Upper lobe of left lung (tissue), 6 donors: Measurements from ENCODE around the gene ARHGAP31. TPM values are rescaled to one million over a fixed set of nuclear protein-coding genes. Genes with fewer than 3 reads are reported as not detected.
"Not testable (repeated sequence)": the region's sequence is repeated elsewhere in the genome, so short reads cannot be mapped to it uniquely, and the experiment has no call there.

Experiments
- ATAC-seq, 2 donors: fragments of 200-7000 bp; cut with Tn5 transposase; one replicate each; pipeline ENCODE4 v1.9.1; 2022; ENCODE audit warnings: mild to moderate bottlenecking in 2 of 2, moderate library complexity in 2 of 2; ENCODE audit not compliant: low FRiP score in 2 of 2
- DNase-seq, 2 donors: peaks; one replicate each; pipeline ENCODE4 v3.0.0-alpha.2; 2019 to 2020
- H3K27ac ChIP-seq, 4 donors: fragments of 200-600 bp; sonication (generic); one replicate each; pipeline ENCODE4 v1.5.1; 2016 to 2019
- H3K27me3 ChIP-seq, 4 donors: fragments of 200-600 bp; sonication (generic); one replicate each; pipeline ENCODE4 v1.5.1; 2017 to 2019
- H3K36me3 ChIP-seq, 4 donors: fragments of 200-600 bp; sonication (generic); one replicate each; pipeline ENCODE4 v1.5.1; 2016 to 2019
- H3K4me1 ChIP-seq, 4 donors: fragments of 200-600 bp; sonication (generic); one replicate each; pipeline ENCODE4 v1.5.1; 2018 to 2019
- H3K4me3 ChIP-seq, 4 donors: fragments of 200-600 bp; sonication (generic); one replicate each; pipeline ENCODE4 v1.5.1; 2017 to 2019; ENCODE audit warnings: mild to moderate bottlenecking in 2 of 4, moderate library complexity in 1 of 4
- H3K9me3 ChIP-seq, 4 donors: fragments of 200-600 bp; sonication (generic); one replicate each; pipeline ENCODE4 v1.5.1; 2018 to 2019
- EP300 ChIP-seq, 4 donors: sonication (generic); formaldehyde crosslinking; IDR thresholded peaks; one replicate each; pipeline ENCODE4 v1.5.1; 2017; ENCODE audit warnings: antibody characterized with exemption in 4 of 4, control low read depth in 2 of 4
- POLR2A ChIP-seq, 4 donors: fragments of 450-650 bp; IDR thresholded peaks; one replicate each; pipeline ENCODE4 v1.5.1; 2016 to 2017; ENCODE audit warnings: antibody characterized with exemption in 4 of 4, mild to moderate bottlenecking in 2 of 4
- POLR2AphosphoS5 ChIP-seq, 2 donors: sonication (generic); formaldehyde crosslinking; IDR thresholded peaks; one replicate each; pipeline ENCODE4 v1.5.1; 2017; ENCODE audit warnings: antibody characterized with exemption in 2 of 2
- WGBS, 2 donors: methylation state at CpG; one replicate each; pipeline ENCODE4 v1.1.5; 2017 to 2018; 5-methylcytosine and 5-hydroxymethylcytosine counted together
- total RNA-seq, 6 donors: library from RNA; depleted of rRNA in 4 of 6; stranded (reverse); fragments of >200 nt in 4 of 6; gene quantifications; one replicate each; pipeline versions ENCODE4 v1.1.0 to v1.2.1, GENCODE V29; 2016 to 2021
- TF ChIP-seq, protein P1 (sequence below), 6 experiments: fragments of 450-650 bp in 4 of 6; fragments of 200-600 bp in 2 of 6; sonication (generic) in 2 of 6; IDR thresholded peaks; one replicate each; pipeline ENCODE4 v1.5.1; 2016 to 2019; ENCODE audit warnings: antibody characterized with exemption in 6 of 6
- donor health status: DM: no; HTN: no; CAD: no; lungs with moderate emphysema.
- donor health status: DM: no; HTN: yes; CAD: no; lungs with severe emphysema.

ARHGAP31 gene
- total RNA-seq, 6 donors from 2014 or later: 47.1 to 91.0 (median 66.2) TPM

DNA sequence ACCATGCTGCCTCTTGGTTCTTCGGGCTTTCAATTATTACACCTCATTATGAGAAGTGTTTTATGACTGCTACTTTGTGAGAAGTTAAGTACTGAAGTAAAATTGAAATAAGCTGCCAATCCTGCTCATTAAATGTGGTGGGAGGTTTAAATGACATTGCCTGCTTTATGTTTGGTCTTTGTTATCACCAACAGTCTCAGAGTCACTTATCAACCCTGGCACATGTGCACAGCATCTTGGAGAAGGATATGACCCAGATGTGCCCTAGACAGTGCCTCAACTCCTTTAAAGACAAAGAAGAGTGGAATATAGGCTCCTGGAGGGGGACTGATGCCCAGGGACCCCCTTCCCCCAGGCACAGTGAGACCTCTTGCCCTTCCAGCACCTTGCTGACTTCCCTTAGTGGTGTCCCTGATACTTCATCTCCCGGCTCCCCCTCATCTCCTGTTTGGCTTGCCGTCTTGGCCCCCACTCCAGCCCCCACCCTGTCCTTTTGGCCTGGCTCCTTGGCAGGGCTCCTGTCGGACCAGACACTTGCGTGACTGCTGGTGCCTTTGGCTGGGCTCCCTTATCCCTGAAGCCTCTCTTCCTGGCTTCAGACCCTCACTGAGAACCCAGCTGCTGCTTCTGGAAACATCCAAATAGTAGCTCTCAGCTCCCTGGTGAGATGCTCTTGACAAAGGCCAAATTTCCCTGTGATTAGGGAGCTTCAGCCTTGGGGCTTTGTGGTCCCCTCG, 39.8 kb downstream of the ARHGAP31 start:
- no peak for DNase-seq
- peak overlapping the region in 3 of 4 donors; percentile 1 to 65 (median 56) for H3K27ac ChIP-seq
- TF ChIP-seq, protein P1, sequence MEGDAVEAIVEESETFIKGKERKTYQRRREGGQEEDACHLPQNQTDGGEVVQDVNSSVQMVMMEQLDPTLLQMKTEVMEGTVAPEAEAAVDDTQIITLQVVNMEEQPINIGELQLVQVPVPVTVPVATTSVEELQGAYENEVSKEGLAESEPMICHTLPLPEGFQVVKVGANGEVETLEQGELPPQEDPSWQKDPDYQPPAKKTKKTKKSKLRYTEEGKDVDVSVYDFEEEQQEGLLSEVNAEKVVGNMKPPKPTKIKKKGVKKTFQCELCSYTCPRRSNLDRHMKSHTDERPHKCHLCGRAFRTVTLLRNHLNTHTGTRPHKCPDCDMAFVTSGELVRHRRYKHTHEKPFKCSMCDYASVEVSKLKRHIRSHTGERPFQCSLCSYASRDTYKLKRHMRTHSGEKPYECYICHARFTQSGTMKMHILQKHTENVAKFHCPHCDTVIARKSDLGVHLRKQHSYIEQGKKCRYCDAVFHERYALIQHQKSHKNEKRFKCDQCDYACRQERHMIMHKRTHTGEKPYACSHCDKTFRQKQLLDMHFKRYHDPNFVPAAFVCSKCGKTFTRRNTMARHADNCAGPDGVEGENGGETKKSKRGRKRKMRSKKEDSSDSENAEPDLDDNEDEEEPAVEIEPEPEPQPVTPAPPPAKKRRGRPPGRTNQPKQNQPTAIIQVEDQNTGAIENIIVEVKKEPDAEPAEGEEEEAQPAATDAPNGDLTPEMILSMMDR (IDR thresholded peaks at IDR 0.05): no peak

GRCh38 chr3:119336823-119337222, 42.6 kb downstream of the ARHGAP31 start:
- Histone ChIP-seq H3K4me1 (peaks cover 14 to 23% (median 18%) of the 10 kb centered on the region in 4 donors), H3K27me3 (no peaks in the 10 kb centered on the region), H3K36me3 (peaks cover 0 to 2% (median 0%) of the 10 kb centered on the region in 4 donors), H3K9me3 (peaks cover 0 to 3% (median 0%) of the 10 kb centered on the region in 4 donors), H3K27ac (no peak overlapping the region), H3K4me3 (no peak overlapping the region)
- 98 to 99% methylated on average over 5 of the region's 5 CpGs for WGBS, 2 donors
- no peak for ATAC-seq
- TF ChIP-seq, protein P1 (IDR thresholded peaks at IDR 0.05): no peak
- TF ChIP-seq POLR2AphosphoS5 (IDR thresholded peaks at IDR 0.05): no peak
- TF ChIP-seq POLR2A (IDR thresholded peaks at IDR 0.05): no peak
- no peak for TF ChIP-seq EP300 (IDR thresholded peaks at IDR 0.05)
- no peak for DNase-seq

More for the DNA sequence above, 39.8 kb downstream of the ARHGAP31 start:
- Histone ChIP-seq H3K27me3 (no peaks in the 10 kb centered on the region), H3K36me3 (peaks cover 0 to 2% (median 0%) of the 10 kb centered on the region in 4 donors), H3K4me1 (peaks cover 22 to 36% (median 30%) of the 10 kb centered on the region in 4 donors), H3K9me3 (peaks cover 0 to 3% (median 0%) of the 10 kb centered on the region in 4 donors), H3K4me3 (no peak overlapping the region)
- ATAC-seq: peak in 1 of 2 donors; percentile 23
- whole genome bisulfite sequencing, 2 donors: 39 to 62% methylated on average over 5 to 6 of the region's 6 CpGs

- H3K4me1 ChIP-seq: peaks cover 9 to 21% (median 15%) of the 10 kb centered on the region in 4 donors
- not testable (repeated sequence) for H3K36me3 ChIP-seq, DNase-seq, H3K9me3 ChIP-seq, ATAC-seq, H3K27me3 ChIP-seq, H3K4me3 ChIP-seq, H3K27ac ChIP-seq
- WGBS, 2 donors: 95 to 98% methylated on average over 6 of the region's 6 CpGs
Measured at GRCh38 chr3:119337407-119337806, 43.2 kb downstream of the ARHGAP31 start.

DNA sequence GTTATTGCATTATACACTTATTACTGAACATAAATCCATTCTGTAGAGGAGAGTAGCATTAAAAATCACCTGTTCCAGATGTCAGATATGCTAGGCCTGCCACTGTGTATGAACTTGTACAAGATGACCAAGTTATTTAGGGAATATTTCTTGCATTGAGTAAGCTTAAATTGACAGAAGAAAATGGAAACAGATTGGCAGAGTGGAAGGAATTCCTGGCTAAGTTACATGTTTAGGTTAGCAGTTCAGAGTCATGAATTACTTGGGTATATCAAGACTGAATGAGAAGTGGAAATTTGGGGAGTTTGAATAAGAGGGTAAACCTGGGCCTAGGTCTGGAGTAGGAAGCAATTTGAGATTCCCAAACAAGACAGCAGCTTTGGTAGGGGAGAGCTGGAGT, 44.6 kb downstream of the ARHGAP31 start:
- no peak overlapping the region for H3K27ac ChIP-seq
- H3K9me3 ChIP-seq: peaks cover 0 to 3% (median 0%) of the 10 kb centered on the region in 4 donors
- no peaks in the 10 kb centered on the region for H3K27me3 ChIP-seq
- ATAC-seq: no peak
- no peak for DNase-seq
- TF ChIP-seq POLR2A (IDR thresholded peaks at IDR 0.05): no peak
- TF ChIP-seq POLR2AphosphoS5 (IDR thresholded peaks at IDR 0.05): no peak
- TF ChIP-seq, protein P1 (IDR thresholded peaks at IDR 0.05): no peak
- TF ChIP-seq EP300 (IDR thresholded peaks at IDR 0.05): no peak
- peaks cover 0 to 2% (median 0%) of the 10 kb centered on the region in 4 donors for H3K36me3 ChIP-seq
- no peak overlapping the region for H3K4me3 ChIP-seq
- peaks cover 4 to 19% (median 12%) of the 10 kb centered on the region in 4 donors for H3K4me1 ChIP-seq

GRCh38 chr3:119340014-119340413, 45.8 kb downstream of the ARHGAP31 start:
- H3K9me3 ChIP-seq: peaks cover 0 to 3% (median 0%) of the 10 kb centered on the region in 4 donors
- no peaks in the 10 kb centered on the region for H3K27me3 ChIP-seq
- DNase-seq (no peak), ATAC-seq (no peak)
- no peak for TF ChIP-seq POLR2A (IDR thresholded peaks at IDR 0.05)
- TF ChIP-seq POLR2AphosphoS5 (IDR thresholded peaks at IDR 0.05): no peak
- TF ChIP-seq, protein P1 (IDR thresholded peaks at IDR 0.05): no peak
- no peak for TF ChIP-seq EP300 (IDR thresholded peaks at IDR 0.05)
- peaks cover 4 to 18% (median 10%) of the 10 kb centered on the region in 4 donors for H3K4me1 ChIP-seq
- no peaks in the 10 kb centered on the region for H3K36me3 ChIP-seq
- H3K4me3 ChIP-seq: no peak overlapping the region
- peak overlapping the region in 1 of 4 donors; percentile 46 for H3K27ac ChIP-seq
- 68 to 83% methylated on average over 1 of the region's 1 CpG for WGBS, 2 donors
